Stimulated activated CD8-positive, alpha-beta memory T cell treated with anti-CD3 and anti-CD28 coated beads, Interleukin-15, amount 100 ng/mL, for 48 hours (primary cell): ENCODE measurements around the gene SEC61B.

ENCODE experiments used
- DNase-seq, 2 donors: peaks; one replicate each; pipeline ENCODE4 v3.0.0-alpha.2; 2020; ENCODE audit warnings: low read depth in 2 of 2

The SEC61B gene

DNA sequence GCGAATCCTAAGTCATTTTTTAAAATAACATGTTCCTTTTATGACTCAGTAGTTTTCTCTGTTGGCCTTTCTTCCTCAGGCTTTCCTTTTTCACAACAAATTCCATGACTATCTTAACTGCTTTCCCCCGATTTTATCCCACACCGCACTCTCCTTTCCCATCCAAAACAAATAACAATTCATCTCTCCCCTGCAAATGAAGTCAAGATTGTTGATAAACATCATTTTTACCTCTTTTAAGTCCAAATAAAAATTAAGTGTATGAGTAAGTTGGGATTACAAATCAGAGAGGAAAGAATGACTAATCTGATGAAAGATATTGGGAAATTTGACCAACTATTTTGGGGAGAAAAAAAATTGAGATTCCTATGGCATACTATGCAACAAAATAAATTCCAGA, 47.3 kb downstream of the SEC61B start:
- DNase-seq, result no peak

DNA sequence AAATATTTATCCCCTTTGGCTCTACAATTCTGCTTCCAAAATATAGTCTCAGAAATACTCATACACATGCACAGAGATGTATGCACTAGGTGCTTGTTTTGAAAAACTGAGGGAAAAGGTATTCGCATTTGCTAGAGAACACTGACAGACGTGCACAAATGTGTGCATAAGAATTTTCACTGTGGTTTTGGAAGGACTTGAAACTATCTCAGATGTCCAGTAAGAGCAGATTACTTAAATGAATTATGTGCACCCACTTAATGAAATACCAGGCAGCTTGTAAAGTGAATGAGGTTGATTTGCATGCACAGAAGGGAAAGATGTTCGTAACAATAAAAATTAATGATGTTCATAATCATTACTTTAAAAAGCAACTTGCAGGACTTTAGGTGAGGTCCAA, 48.4 kb downstream of the SEC61B start:
- DNase-seq, result no peak

DNA sequence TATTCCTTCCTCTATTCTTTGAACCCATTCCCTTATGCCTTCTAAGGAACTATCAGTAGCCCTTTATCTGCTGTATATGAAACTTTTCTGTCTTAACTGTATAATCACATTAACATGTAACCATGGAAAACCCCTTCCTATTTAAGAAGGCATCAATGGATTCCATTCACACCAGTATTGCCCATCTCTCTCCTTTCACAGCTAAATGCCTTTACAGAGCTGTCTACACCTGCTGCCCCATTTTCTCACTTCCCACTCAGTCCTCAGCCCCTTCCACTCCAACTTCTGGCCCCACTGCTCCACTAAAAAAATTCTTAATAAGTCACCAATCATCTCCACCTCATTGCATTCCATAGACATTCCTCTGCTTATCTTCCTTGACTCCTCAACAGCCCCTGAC, 50.8 kb downstream of the SEC61B start:
- DNase-seq, result no peak

DNA sequence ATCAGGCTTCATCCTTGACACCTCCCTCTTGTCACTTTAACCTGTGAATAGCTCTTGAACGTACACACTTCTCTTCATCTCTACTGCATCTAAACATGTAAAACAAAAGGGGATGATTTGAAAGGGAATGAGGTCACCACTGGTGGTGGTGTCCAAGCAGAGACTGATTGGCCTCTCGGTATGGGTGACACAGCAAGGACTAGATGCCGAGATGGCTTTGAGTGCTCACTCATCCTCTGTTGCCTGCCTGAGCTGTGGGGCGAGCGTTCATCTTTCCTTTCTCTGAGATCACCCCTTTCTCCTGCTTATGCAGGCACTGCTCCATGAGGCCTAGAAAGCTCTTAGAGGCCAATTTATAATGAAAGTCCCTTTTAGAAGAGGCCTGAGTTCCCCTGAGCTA, 51.9 kb downstream of the SEC61B start:
- DNase-seq, result no peak

DNA sequence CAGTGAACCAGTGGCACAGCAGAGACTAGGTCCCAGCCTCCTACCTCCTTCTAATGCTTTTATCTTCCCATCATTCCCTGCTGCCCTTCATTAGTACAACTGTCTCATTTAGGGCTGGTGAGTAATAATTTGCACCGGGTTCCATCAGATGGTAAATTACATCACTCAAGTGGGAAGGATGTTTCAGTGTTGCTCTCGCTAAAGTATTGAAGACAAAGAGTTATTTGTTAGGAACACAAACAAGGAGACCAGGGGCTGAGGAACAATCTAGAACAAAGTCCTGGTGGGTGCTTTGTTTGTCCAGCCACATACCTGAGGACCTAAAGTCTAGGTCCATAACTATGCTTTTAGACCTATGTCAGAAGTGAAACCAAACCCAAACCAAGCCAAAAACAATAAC, 52.4 kb downstream of the SEC61B start:
- no peak for DNase-seq
